Ascending aorta (tissue), 2 donors: ENCODE measurements around the gene S100A6. TPM values are rescaled to one million over a fixed set of nuclear protein-coding genes. Genes with fewer than 3 reads are reported as not detected.

Experiments
- DNase-seq, 2 donors: peaks; one replicate each; pipeline ENCODE4 v3.0.0-alpha.2; 2019; ENCODE audit warnings: low spot score in 2 of 2
- H3K27ac ChIP-seq, 2 donors: fragments of 200-600 bp; sonication (generic); one replicate each; pipeline ENCODE4 v1.5.1; 2016 to 2017; ENCODE audit warnings: mild to moderate bottlenecking in 1 of 2
- H3K27me3 ChIP-seq: fragments of 200-600 bp; sonication (generic); one replicate; pipeline ENCODE4 v1.5.1; 2017
- H3K36me3 ChIP-seq, 2 donors: fragments of 200-600 bp; sonication (generic); one replicate each; pipeline ENCODE4 v1.5.1; 2016
- H3K4me1 ChIP-seq, 2 donors: fragments of 200-600 bp; sonication (generic); one replicate each; pipeline ENCODE4 v1.5.1; 2016 to 2017; ENCODE audit warnings: mild to moderate bottlenecking in 1 of 2
- H3K4me3 ChIP-seq, 2 donors: fragments of 200-600 bp; sonication (generic); one replicate each; pipeline ENCODE4 v1.5.1; 2016 to 2017; ENCODE audit warnings: mild to moderate bottlenecking in 1 of 2
- H3K9me3 ChIP-seq, 2 donors: fragments of 200-600 bp; sonication (generic); one replicate each; pipeline ENCODE4 v1.5.1; 2016
- intact Hi-C: fragments of 100-400 bp; cut with DNase I; formaldehyde crosslinking; loops from one replicate; pipeline ENCODE4 v1.15.1; 2023
- total RNA-seq: library from RNA; depleted of rRNA; stranded (reverse); fragments of >200 nt; gene quantifications from one replicate; pipeline ENCODE4 v1.1.0, GENCODE V29; 2016
- TF ChIP-seq, protein P1 (sequence below), 3 experiments: fragments of 200-600 bp in 2 of 3; fragments of 450-650 bp in 1 of 3; sonication (generic) in 2 of 3; IDR thresholded peaks; one replicate each; pipeline ENCODE4 v1.5.1; 2016 to 2019; ENCODE audit warnings: antibody characterized with exemption in 3 of 3, mild to moderate bottlenecking in 1 of 3, moderate library complexity in 1 of 3

S100A6 gene
- total RNA-seq, 1 donor from 2014 or later: 336 TPM

DNA sequence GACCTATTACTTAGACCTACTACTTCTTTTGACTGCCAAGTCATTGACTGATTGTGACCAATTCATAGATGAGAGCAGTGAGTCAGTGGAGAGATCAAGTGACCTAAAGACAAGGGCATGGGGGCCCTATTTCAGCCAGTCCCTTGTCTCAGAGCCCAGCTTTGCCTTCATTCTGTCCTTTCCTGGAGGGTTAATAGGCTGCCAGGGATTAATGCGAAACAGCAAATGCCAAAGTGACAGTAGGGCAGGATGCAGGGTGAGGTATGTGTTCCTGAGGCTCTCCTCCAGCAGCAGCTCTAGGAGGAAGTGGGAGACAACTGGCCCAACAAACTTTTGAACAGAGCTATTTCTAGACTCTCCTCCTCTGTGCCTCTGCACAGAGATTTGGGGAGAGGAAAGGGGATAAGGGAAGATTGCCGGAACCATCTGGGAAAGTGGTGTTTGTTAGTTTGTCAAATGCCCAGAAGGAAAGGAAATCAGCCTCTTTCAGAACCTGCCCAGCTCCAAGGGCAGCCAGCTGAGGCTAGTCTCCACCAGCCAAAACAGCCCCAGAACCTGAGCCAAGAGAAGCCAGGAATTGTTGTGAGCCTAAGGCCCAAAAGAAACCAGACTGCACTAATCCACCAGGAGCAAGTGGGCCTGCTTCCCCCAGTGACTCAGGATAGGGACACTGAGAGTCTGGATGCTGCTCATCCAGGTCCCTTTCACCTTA, 18.2 kb upstream of the S100A6 start:
- TF ChIP-seq, protein P1, sequence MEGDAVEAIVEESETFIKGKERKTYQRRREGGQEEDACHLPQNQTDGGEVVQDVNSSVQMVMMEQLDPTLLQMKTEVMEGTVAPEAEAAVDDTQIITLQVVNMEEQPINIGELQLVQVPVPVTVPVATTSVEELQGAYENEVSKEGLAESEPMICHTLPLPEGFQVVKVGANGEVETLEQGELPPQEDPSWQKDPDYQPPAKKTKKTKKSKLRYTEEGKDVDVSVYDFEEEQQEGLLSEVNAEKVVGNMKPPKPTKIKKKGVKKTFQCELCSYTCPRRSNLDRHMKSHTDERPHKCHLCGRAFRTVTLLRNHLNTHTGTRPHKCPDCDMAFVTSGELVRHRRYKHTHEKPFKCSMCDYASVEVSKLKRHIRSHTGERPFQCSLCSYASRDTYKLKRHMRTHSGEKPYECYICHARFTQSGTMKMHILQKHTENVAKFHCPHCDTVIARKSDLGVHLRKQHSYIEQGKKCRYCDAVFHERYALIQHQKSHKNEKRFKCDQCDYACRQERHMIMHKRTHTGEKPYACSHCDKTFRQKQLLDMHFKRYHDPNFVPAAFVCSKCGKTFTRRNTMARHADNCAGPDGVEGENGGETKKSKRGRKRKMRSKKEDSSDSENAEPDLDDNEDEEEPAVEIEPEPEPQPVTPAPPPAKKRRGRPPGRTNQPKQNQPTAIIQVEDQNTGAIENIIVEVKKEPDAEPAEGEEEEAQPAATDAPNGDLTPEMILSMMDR (IDR thresholded peaks at IDR 0.05): no peak
- Histone ChIP-seq H3K4me1 (peaks cover 28 to 37% of the 10 kb centered on the region in 2 donors), H3K9me3 (no peaks in the 10 kb centered on the region), H3K27me3 (no peaks in the 10 kb centered on the region), H3K36me3 (no peaks in the 10 kb centered on the region), H3K27ac (peak overlapping the region; percentile 86 to 92), H3K4me3 (no peak overlapping the region)
- DNase-seq: no peak
- intact Hi-C loops: no loop called here

- no peak for DNase-seq
- Histone ChIP-seq H3K27me3 (no peaks in the 10 kb centered on the region), H3K36me3 (no peaks in the 10 kb centered on the region), H3K4me3 (no peak overlapping the region), H3K27ac (peak overlapping the region; percentile 86 to 92), H3K9me3 (no peaks in the 10 kb centered on the region), H3K4me1 (peaks cover 37 to 46% of the 10 kb centered on the region in 2 donors)
- TF ChIP-seq, protein P1 (IDR thresholded peaks at IDR 0.05): no peak
- intact Hi-C loops: no loop called here
These were observed 17.3 kb upstream of the S100A6 start for GRCh38 chr1:153553096-153553495.

GRCh38 chr1:153552335-153552734, 16.5 kb upstream of the S100A6 start:
- H3K4me1 ChIP-seq: peaks cover 41 to 53% of the 10 kb centered on the region in 2 donors
- no peak for DNase-seq
- TF ChIP-seq, protein P1 (IDR thresholded peaks at IDR 0.05): no peak

DNA sequence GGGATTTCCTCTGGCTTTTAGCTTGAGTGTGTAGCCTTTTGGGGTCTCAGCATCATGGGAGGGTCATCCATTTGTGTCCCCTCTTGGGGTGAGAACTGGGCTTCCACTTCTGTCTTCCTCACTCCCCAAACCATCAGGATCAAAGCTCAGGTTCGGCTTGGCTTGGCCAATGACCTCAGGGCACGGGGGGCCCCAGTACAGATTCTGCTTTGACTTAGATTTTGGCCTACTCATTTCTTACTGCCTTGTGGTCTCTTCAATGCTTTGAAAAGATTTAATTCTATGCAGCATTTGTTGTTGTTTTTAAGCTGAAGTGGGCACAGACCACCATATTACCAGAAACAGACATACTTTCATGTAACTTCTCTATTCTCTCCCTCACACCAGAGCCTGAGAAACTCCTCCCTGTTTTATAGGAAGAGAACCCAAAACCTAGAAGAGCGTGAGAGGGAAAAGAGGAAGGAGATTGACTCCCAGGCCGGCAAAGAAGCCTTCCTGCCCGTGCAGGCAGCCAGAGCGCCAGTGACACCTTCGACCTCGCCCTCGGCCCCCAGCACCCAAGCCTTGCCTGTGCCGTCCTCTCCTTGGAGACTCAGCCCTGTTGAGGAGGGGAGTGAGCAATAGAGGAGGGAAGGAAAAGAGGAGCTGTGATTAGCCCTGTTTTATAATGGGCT, 15.2 kb upstream of the S100A6 start:
- Histone ChIP-seq H3K27ac (peak overlapping the region; percentile 74 to 92), H3K27me3 (no peaks in the 10 kb centered on the region), H3K4me3 (no peak overlapping the region), H3K4me1 (peaks cover 52 to 65% of the 10 kb centered on the region in 2 donors), H3K9me3 (no peaks in the 10 kb centered on the region), H3K36me3 (no peaks in the 10 kb centered on the region)
- intact Hi-C loops: no loop called here
- TF ChIP-seq, protein P1 (IDR thresholded peaks at IDR 0.05): no peak
- DNase-seq: no peak

More at GRCh38 chr1:153552335-153552734, 16.5 kb upstream of the S100A6 start:
- intact Hi-C loops: no loop called here
- Histone ChIP-seq H3K4me3 (no peak overlapping the region), H3K36me3 (no peaks in the 10 kb centered on the region), H3K27me3 (no peaks in the 10 kb centered on the region), H3K27ac (peak overlapping the region; percentile 86 to 92), H3K9me3 (no peaks in the 10 kb centered on the region)

DNA sequence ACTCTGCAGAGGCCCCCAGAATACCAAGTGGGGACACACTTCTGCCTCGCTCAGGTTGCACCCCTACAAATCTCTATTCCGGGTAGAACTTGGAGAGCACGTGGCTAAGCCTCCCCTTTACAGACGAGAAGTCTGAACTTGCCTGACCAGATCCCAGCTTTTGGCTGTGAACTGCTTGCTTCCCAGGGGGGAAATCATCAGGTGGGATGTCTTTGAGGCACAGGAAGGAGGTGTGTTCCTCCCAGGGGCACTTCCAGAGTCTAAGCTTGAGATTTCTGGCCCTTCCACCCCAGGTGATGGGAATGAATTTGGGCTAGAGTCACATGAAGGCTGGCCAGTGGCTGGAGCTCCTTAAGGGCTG, 14.6 kb upstream of the S100A6 start:
- intact Hi-C loops: no loop called here
- H3K36me3 ChIP-seq: no peaks in the 10 kb centered on the region
- TF ChIP-seq, protein P1 (IDR thresholded peaks at IDR 0.05): no peak
- no peaks in the 10 kb centered on the region for H3K9me3 ChIP-seq
- no peak overlapping the region for H3K4me3 ChIP-seq
- DNase-seq: no peak
- H3K4me1 ChIP-seq: peaks cover 54 to 70% of the 10 kb centered on the region in 2 donors
- peak overlapping the region; percentile 74 to 92 for H3K27ac ChIP-seq
- H3K27me3 ChIP-seq: no peaks in the 10 kb centered on the region
